ENCODE results near the gene LRP1.

The LRP1 gene

GRCh38 chr12:57092876-57093414 is 35.3 kb upstream of the LRP1 start:
- in situ Hi-C loops (cut with HindIII; ENCODE audit: low pct_ligation_motif_present, low pct_unique_long_range_greater_than_20kb, low sequenced_read_pairs) = no loop called here

GRCh38 chr12:57093415-57094207 is 34.7 kb upstream of the LRP1 start:
- DNase-seq = peak; percentile 67
- in situ Hi-C loops (cut with HindIII; ENCODE audit: low pct_ligation_motif_present, low pct_unique_long_range_greater_than_20kb, low sequenced_read_pairs) = no loop called here

More at GRCh38 chr12:57092876-57093414, 35.3 kb upstream of the LRP1 start:
- no peak for DNase-seq

DNA sequence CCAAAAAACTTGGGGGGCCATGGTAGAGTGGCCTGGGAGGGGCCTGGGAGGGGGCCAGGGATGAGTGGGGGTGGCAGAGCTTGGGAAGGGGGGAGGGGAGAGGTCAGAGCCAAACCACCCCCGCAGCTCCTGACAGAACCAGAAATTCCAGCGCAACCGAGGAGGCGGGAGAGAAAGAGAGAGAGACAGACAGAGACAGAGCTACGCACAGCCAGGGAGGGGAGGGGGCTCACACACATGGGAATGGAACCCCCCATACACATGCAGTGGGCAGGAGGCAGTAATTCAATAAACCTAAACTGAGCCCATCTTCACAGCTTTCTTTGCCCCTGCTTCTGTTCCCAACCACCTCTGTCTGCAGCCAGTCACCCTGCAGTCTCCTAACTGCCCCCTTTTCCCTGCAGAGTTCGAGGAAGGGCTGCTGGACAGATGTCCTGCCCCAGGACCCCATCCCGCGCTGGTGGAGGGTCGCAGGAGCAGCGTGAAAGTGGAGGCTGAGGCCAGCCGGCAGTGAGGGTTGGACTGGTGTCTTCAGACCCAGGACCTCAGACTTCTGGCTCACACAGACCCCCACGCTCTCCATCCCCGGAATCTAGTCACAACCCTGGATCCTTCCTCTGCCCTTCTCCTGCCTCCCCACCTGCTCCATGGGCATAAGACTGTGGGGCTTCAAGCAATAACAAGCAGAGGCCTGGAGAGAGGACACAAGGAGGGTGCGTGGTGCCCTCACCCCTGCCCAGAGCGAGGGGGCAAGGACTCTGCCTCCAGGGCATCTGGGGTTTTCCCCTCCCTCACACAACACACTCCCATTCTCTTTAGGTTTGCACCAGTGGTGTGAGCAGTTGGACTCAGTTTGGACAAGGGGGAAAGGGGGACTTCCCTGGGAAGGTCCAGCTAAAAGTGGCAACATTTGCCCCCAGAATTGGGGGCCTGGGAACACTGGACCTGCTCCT is 33.8 kb upstream of the LRP1 start:
- no peak for DNase-seq
- in situ Hi-C loops (cut with HindIII; ENCODE audit: low pct_ligation_motif_present, low pct_unique_long_range_greater_than_20kb, low sequenced_read_pairs) = no loop called here

GRCh38 chr12:57095440-57095839 is 32.8 kb upstream of the LRP1 start:
- no peak for DNase-seq
- in situ Hi-C loops (cut with HindIII; ENCODE audit: low pct_ligation_motif_present, low pct_unique_long_range_greater_than_20kb, low sequenced_read_pairs) = no loop called here

GRCh38 chr12:57096099-57096572 is 32.1 kb upstream of the LRP1 start:
- in situ Hi-C loops (cut with HindIII; ENCODE audit: low pct_ligation_motif_present, low pct_unique_long_range_greater_than_20kb, low sequenced_read_pairs) = no loop called here
- DNase-seq = peak; percentile 49

DNA sequence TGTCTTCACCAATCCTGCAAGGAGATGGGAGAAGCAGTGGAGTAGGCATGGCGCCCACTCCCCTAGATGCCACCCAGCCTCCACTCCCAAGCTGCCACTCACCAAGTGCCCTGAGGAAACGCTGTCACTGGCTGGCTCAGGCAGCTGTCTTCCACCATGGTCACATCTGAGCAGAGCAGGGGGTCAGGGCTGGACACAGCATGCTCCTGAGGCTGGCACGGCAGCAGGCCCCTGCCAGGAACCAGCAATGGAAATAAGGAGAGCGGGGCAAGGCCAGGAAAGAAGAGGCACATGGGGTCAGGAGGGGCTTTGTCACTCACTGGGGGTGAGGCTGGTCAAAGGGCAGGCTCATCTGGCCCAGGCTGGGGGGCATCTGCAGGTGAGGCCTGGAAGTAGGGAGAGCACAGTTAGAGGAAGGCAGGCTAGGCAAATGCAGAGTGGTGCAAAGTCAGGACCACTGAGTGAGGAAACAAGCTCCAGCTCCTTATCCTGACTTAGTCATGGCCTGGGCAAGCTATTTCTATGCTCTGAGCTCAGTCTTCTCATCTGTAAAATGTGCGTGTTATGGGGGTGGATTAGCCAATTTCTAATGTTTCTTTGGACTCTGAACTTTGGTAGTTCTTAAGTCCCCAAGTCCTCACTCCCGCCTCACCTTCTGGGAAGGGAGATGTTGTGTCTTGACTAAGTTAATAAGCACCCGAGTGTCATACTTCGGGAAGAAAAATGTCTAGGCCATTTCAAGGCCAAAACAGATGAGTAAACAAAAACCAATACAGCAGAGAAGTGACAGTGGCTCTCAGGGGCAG is 31.3 kb upstream of the LRP1 start:
- in situ Hi-C loops (cut with HindIII; ENCODE audit: low pct_ligation_motif_present, low pct_unique_long_range_greater_than_20kb, low sequenced_read_pairs) = no loop called here
- DNase-seq = no peak

DNA sequence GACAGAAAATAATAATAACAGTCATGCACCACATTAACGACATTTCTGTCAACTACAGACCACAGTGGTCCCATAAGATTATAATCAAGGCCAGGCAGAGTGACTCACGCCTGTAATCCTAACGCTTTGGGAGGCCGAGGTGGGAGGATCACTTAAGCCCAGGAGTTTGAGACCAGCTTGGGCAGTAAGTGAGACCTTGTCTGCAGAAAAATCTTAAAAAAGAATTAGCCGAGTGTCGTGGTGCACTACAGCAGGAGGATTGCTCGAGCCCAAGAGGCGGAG is 30.8 kb upstream of the LRP1 start:
- in situ Hi-C loops (cut with HindIII; ENCODE audit: low pct_ligation_motif_present, low pct_unique_long_range_greater_than_20kb, low sequenced_read_pairs) = no loop called here
- DNase-seq = no peak

DNA sequence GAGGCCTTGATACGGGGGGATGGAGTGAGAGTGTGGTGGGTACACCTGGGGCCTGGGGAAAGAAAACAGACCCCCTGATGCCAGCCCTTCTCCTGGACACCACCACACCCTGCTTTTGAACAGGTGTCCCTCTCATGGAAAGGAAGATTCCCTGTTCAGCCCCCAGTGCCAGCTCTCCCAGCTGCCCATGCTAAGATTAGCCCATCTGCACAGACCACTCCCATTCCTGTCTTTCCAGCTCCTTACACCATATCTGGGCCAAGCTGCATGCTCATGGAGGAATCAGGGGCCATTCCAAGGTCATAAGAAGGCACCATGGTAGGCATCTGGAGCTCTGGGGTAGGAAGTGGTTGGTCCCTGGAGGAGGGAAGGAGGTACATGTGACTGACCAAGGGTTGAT is 29.7 kb upstream of the LRP1 start:
- no peak for DNase-seq
- in situ Hi-C loops (cut with HindIII; ENCODE audit: low pct_ligation_motif_present, low pct_unique_long_range_greater_than_20kb, low sequenced_read_pairs) = no loop called here

DNA sequence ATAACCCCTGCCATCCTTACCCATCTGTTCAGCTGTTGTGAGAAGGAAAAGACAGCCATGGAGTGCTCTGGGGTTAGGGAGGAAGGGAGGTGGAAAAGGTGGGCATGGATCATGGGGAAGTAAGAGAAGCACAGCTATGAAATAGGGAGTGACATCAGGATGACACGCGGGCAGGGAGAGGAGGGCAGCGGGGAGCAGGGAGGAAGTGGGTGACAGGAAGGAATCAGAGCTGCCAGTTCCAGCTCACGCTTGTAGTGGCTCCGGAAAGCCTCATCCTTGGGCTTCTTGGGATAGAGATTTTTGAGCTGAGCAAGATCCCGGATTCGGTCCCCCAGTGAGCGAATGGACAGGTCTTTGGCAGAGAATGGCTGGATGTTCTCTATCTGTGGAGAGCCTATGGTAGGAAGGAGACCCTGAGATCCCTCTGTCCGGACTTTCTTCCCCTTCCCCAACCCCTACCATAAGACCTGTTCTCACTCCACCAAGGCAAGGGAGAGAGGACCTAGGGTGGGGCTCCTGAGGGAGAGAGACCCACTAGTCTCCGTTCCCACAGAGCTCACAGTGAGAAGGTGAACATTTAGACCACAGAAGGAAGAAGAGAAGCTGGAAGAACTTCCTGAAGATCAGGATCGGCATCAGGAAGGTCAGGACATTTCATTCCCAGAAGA is 29.1 kb upstream of the LRP1 start:
- in situ Hi-C loops (cut with HindIII; ENCODE audit: low pct_ligation_motif_present, low pct_unique_long_range_greater_than_20kb, low sequenced_read_pairs) = no loop called here
- no peak for DNase-seq

DNA sequence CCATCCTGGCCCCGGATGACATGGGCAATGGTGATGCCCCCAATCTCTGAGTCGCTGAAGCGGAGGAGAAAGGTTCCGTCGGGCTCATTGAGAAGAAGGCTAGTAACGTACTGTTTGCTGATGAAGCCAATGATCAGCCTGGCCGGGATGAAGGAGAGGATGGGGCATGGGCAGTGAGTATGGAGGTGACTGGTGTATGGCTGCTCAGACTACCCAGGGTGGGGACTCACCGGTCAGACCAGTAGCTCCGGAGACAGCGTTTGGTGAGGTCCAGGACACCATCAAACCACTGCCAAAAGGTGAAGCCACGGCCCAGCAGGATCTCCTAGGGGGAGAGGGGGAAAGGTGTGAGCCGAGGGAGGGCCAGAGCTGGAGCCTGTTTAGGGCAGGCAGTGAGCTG is 28.5 kb upstream of the LRP1 start:
- no peak for DNase-seq
- in situ Hi-C loops (cut with HindIII; ENCODE audit: low pct_ligation_motif_present, low pct_unique_long_range_greater_than_20kb, low sequenced_read_pairs) = no loop called here

- in situ Hi-C loops (cut with HindIII; ENCODE audit: low pct_ligation_motif_present, low pct_unique_long_range_greater_than_20kb, low sequenced_read_pairs) = no loop called here
- DNase-seq = no peak
Observed at GRCh38 chr12:57101892-57102695, 26.2 kb upstream of the LRP1 start.

DNA sequence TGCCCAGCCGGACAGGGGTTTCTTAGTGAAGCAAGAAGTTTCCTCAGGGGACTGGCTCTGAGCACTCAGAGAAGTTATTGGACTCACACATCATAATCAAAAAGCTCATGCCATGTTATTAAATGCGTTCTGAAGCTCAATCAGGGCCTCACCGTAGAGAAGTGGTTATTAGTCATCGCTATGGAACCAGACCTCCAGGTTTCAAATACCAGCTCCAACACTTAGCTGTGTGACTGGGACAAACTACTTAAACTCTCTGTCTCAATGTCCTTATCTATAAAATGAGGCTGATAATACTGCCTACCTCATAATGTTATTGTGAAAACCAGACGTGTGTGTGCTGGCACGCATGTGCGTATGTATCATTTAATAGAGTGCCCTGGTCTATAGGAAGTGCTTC is 24.4 kb upstream of the LRP1 start:
- in situ Hi-C loops (cut with HindIII; ENCODE audit: low pct_ligation_motif_present, low pct_unique_long_range_greater_than_20kb, low sequenced_read_pairs) = no loop called here
- DNase-seq = no peak

- in situ Hi-C loops (cut with HindIII; ENCODE audit: low pct_ligation_motif_present, low pct_unique_long_range_greater_than_20kb, low sequenced_read_pairs) = no loop called here
- no peak for DNase-seq
Observed at GRCh38 chr12:57104292-57104910, 23.9 kb upstream of the LRP1 start.

DNA sequence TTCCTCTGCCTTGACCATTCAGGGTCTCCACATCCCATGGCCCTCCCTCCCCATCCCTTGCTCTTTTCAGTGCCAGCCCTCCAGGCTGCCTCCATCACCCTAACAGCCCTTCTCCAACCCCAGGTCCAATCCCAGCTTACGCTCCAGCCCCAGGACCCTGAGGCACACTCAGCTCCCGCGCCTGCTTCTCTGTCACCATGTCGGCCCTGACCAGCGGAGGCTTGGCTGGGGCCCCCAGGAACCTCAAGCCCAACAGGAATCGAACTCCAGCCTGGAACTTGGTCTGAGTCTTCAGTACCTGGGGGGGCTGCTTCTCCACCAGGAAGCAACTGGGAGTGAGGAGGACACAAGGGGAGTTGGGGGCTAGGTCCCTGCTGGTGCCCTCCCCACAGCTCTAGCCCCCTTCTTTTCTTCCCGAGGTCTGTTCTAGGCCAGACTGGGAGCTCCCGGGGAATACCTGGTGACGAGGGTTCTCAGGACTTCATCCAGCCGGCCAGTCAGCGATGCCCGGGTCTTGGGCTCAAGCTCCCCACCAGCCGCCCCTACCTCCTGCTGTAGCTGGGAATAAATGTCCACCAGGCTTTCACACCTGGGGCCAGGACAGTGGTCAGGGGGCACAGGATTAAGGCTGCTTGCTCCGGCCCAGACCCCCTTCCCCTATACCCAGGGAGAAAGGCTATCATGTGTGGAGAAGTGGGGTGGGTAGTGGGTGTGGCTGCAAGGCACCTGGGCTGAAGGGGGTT is 23.1 kb upstream of the LRP1 start:
- DNase-seq = no peak
- in situ Hi-C loops (cut with HindIII; ENCODE audit: low pct_ligation_motif_present, low pct_unique_long_range_greater_than_20kb, low sequenced_read_pairs) = no loop called here

DNA sequence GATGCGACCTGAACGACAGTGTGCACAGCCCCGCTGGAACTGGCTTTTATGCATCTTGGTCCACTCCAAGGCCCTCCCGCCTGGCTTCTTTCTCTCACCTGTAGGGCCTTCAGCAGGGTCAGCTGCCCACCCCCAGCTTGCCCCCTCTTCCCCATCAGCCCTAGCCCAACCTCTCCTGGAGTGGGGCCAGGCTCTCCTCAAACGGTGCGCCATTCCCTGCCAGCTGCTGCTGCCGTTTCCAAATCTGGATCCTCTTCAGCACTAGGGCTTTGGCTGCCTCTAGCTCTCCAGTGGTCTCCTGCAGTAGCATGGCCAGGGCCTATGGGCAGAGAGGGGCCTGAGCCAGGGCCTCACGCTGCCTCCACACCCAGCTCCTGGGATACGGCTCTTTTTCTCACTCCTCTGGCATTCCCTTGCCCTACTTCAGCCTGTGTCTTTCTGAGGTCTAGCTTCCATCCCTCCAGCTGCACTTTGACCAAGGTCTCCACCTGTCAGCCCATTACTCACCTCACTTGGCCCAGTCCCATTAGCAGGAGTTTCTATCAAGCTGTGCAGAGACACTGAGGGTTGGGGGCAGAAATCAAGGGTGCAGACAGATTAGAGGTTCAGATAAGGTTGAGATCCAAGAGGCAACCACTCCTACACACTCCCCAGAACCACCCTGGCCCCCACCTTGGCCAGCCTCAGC is 22.1 kb upstream of the LRP1 start:
- no peak for DNase-seq
- in situ Hi-C loops (cut with HindIII; ENCODE audit: low pct_ligation_motif_present, low pct_unique_long_range_greater_than_20kb, low sequenced_read_pairs) = no loop called here
